ENCODE data around the gene ARRB1.

Gene ARRB1

DNA sequence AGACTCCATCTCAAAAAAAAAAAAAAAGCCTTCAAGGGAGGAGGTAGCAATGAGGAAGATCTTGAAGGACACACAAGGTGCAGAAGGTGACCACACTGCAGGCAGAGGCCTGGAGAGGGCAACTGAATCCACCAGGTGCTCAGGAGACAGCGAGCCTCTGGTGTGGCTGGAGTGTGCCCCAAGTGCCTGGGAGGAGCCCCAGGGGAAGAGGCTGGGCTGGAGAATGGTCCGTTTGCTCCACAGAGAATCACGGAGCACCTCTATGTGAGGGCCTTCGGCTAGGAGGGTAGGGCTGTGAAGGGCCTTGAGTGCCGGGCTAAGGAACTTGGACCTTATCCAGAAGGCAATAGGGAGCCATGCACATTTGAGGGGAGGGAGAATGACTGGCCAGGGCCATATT lies 50.3 kb downstream of the ARRB1 start:
- no peaks in the 10 kb centered on the region for H3K4me1 ChIP-seq (ENCODE audit: control insufficient read depth in 1 of 2, insufficient read depth in 1 of 2, low read depth in 1 of 2, low read length in 1 of 2)
- H3K27me3 ChIP-seq, result no peaks in the 10 kb centered on the region
- TF ChIP-seq, protein P1, sequence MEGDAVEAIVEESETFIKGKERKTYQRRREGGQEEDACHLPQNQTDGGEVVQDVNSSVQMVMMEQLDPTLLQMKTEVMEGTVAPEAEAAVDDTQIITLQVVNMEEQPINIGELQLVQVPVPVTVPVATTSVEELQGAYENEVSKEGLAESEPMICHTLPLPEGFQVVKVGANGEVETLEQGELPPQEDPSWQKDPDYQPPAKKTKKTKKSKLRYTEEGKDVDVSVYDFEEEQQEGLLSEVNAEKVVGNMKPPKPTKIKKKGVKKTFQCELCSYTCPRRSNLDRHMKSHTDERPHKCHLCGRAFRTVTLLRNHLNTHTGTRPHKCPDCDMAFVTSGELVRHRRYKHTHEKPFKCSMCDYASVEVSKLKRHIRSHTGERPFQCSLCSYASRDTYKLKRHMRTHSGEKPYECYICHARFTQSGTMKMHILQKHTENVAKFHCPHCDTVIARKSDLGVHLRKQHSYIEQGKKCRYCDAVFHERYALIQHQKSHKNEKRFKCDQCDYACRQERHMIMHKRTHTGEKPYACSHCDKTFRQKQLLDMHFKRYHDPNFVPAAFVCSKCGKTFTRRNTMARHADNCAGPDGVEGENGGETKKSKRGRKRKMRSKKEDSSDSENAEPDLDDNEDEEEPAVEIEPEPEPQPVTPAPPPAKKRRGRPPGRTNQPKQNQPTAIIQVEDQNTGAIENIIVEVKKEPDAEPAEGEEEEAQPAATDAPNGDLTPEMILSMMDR (IDR thresholded peaks at IDR 0.05), result no peak
- H3K27ac ChIP-seq, result no peak overlapping the region
- H3K36me3 ChIP-seq, result peaks cover 1% of the 10 kb centered on the region
- H3K4me3 ChIP-seq (ENCODE audit: low read depth in 1 of 2, low read length in 1 of 2), result no peak overlapping the region
- no peaks in the 10 kb centered on the region for H3K9me3 ChIP-seq

DNA sequence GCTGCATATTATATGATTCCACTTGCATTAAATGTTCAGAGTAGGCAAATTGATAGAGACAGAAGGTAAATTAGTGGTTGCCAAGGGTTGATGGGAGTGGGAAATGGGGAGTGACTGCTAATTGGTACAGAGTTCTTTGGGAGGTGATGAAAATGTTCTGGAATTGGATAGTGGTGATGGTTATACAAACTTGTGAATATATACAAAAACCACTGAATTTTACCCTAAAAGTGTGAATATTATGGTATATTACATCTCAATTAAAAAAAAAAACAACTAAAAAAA lies 52.5 kb downstream of the ARRB1 start:
- no peaks in the 10 kb centered on the region for H3K9me3 ChIP-seq
- no peaks in the 10 kb centered on the region for H3K4me1 ChIP-seq (ENCODE audit: control insufficient read depth in 1 of 2, insufficient read depth in 1 of 2, low read depth in 1 of 2, low read length in 1 of 2)
- H3K27ac ChIP-seq, result no peak overlapping the region
- no peaks in the 10 kb centered on the region for H3K27me3 ChIP-seq
- H3K4me3 ChIP-seq (ENCODE audit: low read depth in 1 of 2, low read length in 1 of 2), result no peak overlapping the region
- peaks cover 3% of the 10 kb centered on the region for H3K36me3 ChIP-seq
- TF ChIP-seq, protein P1 (IDR thresholded peaks at IDR 0.05), result no peak

DNA sequence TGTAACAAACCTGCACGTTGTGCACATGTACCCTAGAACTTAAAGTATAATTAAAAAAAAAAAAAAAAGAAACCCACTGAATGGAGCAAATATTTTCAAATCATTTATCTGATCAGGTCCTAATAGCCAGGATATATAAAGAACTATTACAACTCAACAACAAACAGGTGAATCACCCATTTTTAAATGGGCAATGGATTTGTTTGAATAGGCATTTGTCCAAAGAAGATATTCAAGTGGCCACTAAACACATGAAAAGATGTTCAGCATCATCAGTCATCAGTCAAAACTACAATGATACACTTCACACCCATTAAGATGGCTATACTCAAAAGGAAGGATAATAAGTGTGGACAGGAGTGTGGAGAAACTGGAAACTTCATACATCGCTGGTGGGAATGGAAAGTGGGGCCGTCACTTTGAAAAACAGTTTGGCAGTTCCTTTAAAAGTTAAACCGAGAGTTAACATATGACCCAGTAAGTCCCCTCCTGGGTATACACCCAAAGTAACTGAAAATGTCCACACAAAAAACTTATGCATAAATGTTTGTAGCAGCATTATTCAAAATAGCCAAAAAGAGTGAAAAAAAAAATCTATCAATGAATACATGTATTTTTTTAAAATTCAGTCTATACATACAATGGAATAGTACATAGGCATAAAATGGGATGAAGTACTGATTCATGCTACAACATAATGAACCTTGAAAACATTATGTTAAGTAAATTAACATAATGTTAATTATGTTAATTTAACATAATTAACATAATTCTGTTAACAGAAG lies 53.1 kb downstream of the ARRB1 start:
- Histone ChIP-seq H3K27ac (no peak overlapping the region), H3K36me3 (peaks cover 3% of the 10 kb centered on the region), H3K4me3 (ENCODE audit: low read depth in 1 of 2, low read length in 1 of 2) (no peak overlapping the region), H3K4me1 (ENCODE audit: control insufficient read depth in 1 of 2, insufficient read depth in 1 of 2, low read depth in 1 of 2, low read length in 1 of 2) (no peaks in the 10 kb centered on the region), H3K9me3 (no peaks in the 10 kb centered on the region), H3K27me3 (no peaks in the 10 kb centered on the region)
- TF ChIP-seq, protein P1 (IDR thresholded peaks at IDR 0.05), result no peak

DNA sequence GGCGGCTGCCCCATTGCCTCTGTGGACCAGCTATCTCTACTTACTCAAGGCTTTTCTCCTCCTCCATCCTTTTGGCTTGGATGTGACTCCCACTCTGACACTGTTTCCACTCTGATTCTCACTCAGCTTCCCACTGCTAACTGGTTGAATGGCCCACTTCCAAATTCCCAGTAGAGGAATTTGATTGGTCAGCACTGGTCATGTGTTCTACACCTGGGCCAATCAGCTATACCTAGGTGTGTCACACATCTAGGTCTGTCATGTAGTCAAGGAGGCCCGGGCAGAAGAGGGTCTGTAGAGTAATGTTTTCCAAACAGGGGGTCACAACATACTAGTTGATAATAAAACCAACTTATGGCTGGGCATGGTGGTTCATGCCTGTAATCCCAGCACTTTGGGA lies 57.6 kb downstream of the ARRB1 start:
- no peaks in the 10 kb centered on the region for H3K9me3 ChIP-seq
- no peak overlapping the region for H3K4me3 ChIP-seq (ENCODE audit: low read depth in 1 of 2, low read length in 1 of 2)
- no peaks in the 10 kb centered on the region for H3K4me1 ChIP-seq (ENCODE audit: control insufficient read depth in 1 of 2, insufficient read depth in 1 of 2, low read depth in 1 of 2, low read length in 1 of 2)
- no peak overlapping the region for H3K27ac ChIP-seq
- TF ChIP-seq, protein P1 (IDR thresholded peaks at IDR 0.05), result no peak
- H3K27me3 ChIP-seq, result no peaks in the 10 kb centered on the region
- H3K36me3 ChIP-seq, result peaks cover 16% of the 10 kb centered on the region

DNA sequence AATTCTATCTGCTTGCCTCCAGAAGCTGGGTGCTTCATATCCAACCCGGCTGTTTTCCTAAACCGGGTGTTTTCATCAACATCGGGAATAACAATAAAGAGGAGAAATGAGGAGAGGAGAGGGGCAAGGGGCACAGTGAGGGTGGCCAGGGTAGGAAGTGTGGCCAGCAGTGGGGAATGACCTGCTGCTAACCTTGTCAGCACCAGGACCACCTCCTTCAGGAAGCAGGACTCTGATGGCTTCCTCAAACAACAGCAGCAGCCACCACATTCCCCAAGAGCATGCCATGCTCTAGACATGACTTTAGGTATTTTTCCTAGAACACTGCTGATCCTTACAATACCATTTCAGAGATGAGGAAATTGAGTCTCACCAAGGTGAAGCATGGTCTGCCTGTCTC lies 58.5 kb downstream of the ARRB1 start:
- TF ChIP-seq, protein P1 (IDR thresholded peaks at IDR 0.05), result no peak
- peaks cover 17% of the 10 kb centered on the region for H3K36me3 ChIP-seq
- H3K4me3 ChIP-seq (ENCODE audit: low read depth in 1 of 2, low read length in 1 of 2), result no peak overlapping the region
- H3K27me3 ChIP-seq, result no peaks in the 10 kb centered on the region
- H3K27ac ChIP-seq, result no peak overlapping the region
- no peaks in the 10 kb centered on the region for H3K4me1 ChIP-seq (ENCODE audit: control insufficient read depth in 1 of 2, insufficient read depth in 1 of 2, low read depth in 1 of 2, low read length in 1 of 2)
- no peaks in the 10 kb centered on the region for H3K9me3 ChIP-seq
